ENCODE data around the gene FA2H. TPM values are rescaled to one million over a fixed set of nuclear protein-coding genes. Genes with fewer than 3 reads are reported as not detected.

The FA2H gene
- polyA plus RNA-seq, 3 donors, result 2.6 to 3.7 (median 2.9) TPM

Other genes with a start within 250 kb of the FA2H start
- 100 to 1,000 TPM; 158 to 162 (median 158) TPM for gene GLG1, start 167.7 kb downstream of the FA2H start, polyA plus RNA-seq (ENCODE audit: insufficient read length in 3 of 3)
- gene RFWD3, start 107.9 kb downstream of the FA2H start, polyA plus RNA-seq (ENCODE audit: insufficient read length in 3 of 3), result 10 to 100 TPM; 28.8 to 31.6 (median 29.1) TPM
- 1 to 10 TPM; 3.5 to 5.4 (median 4.6) TPM for gene MLKL, start 74.0 kb downstream of the FA2H start, polyA plus RNA-seq (ENCODE audit: insufficient read length in 3 of 3)
- gene WDR59, start 210.3 kb upstream of the FA2H start, polyA plus RNA-seq (ENCODE audit: insufficient read length in 3 of 3), result 100 to 1,000 TPM in 1 of 3 donors, 10 to 100 TPM in 2; 81.2 to 127 (median 84.4) TPM
- 10 to 100 TPM; 29.2 to 35.0 (median 33.4) TPM for gene ZNRF1, start 224.2 kb upstream of the FA2H start, polyA plus RNA-seq (ENCODE audit: insufficient read length in 3 of 3)